IMR-90 (cell line): Measurements from ENCODE around the gene GIPC3. TPM values are rescaled to one million over a fixed set of nuclear protein-coding genes. Genes with fewer than 3 reads are reported as not detected.
"Not testable (repeated sequence)": the region's sequence is repeated elsewhere in the genome, so short reads cannot be mapped to it uniquely, and the experiment has no call there.

ENCODE experiments used
- ATAC-seq: fragments of 200-7000 bp; cut with Tn5 transposase; 2 replicates; pipeline ENCODE4 v1.9.1; 2020; ENCODE audit warnings: low read depth, mild to moderate bottlenecking, moderate library complexity
- BruUV-seq: library from RNA; stranded (reverse); fragments of 400-500 nt; replicated peaks from 2 replicates; lab custom pipeline; 2021; lab: Mats Ljungman, UMichigan
- CTCF ChIA-PET: fragments of 300-600 bp; formaldehyde crosslinking; extraction: SDS; loops from one replicate; lab custom pipeline; 2021; ENCODE audit warnings: antibody characterized with exemption; lab: Yijun Ruan, JAX
- POLR2A ChIA-PET: fragments of 300-600 bp; sonication (Branson Sonifier 250); formaldehyde crosslinking; loops from one replicate; lab custom pipeline; 2022; ENCODE audit warnings: antibody characterized with exemption; ENCODE audit not compliant: unreplicated experiment; lab: Charles Lee
- DNase-seq: peaks from one replicate; pipeline ENCODE4 v3.0.0; 2013
- H2AFZ ChIP-seq: replicated peaks from 2 replicates; pipeline ENCODE3; 2013; ENCODE audit warnings: low read length, mild to moderate bottlenecking; ENCODE audit not compliant: poor library complexity
- H2AK5ac ChIP-seq: 2 replicates; pipeline ENCODE4 v1.6.1; 2013; ENCODE audit warnings: low read depth, low read length, inconsistent platforms
- H2AK9ac ChIP-seq: replicated peaks from 2 replicates; pipeline ENCODE3; 2013; ENCODE audit warnings: mild to moderate bottlenecking, low read depth, low read length, moderate library complexity; ENCODE audit not compliant: poor library complexity
- H2BK120ac ChIP-seq: 2 replicates; pipeline ENCODE4 v1.6.1; 2013; ENCODE audit warnings: low read depth, low read length, inconsistent platforms
- H2BK15ac ChIP-seq: 3 replicates; pipeline ENCODE4 v1.6.1; 2013; ENCODE audit warnings: low read depth, low read length, inconsistent platforms
- H2BK20ac ChIP-seq: 2 replicates; pipeline ENCODE4 v1.6.1; 2013; ENCODE audit warnings: low read depth, mild to moderate bottlenecking, inconsistent platforms, low read length, moderate library complexity
- H2BK5ac ChIP-seq: 2 replicates; pipeline ENCODE4 v1.6.1; 2013; ENCODE audit warnings: mild to moderate bottlenecking, low read depth, low read length, inconsistent platforms; ENCODE audit not compliant: poor library complexity, severe bottlenecking
- H3K14ac ChIP-seq: replicated peaks from 2 replicates; pipeline ENCODE4 v1.6.1; 2013; ENCODE audit warnings: low read depth, low read length, inconsistent platforms
- H3K18ac ChIP-seq: 2 replicates; pipeline ENCODE4 v1.6.1; 2013; ENCODE audit warnings: low read depth, low read length, control low read depth
- H3K23ac ChIP-seq: 2 replicates; pipeline ENCODE4 v1.6.1; 2013; ENCODE audit warnings: low read depth, low read length, inconsistent platforms
- H3K27ac ChIP-seq: 2 replicates; pipeline ENCODE4 v1.5.1; 2013; ENCODE audit warnings: mild to moderate bottlenecking, control low read depth, low read length; ENCODE audit not compliant: insufficient read depth
- H3K27me3 ChIP-seq: 2 replicates; pipeline ENCODE4 v1.6.1; 2013; ENCODE audit warnings: low read length; ENCODE audit not compliant: control insufficient read depth, insufficient read depth
- H3K36me3 ChIP-seq: 2 replicates; pipeline ENCODE4 v1.6.1; 2013; ENCODE audit warnings: low read length, mixed read lengths; ENCODE audit not compliant: control insufficient read depth, insufficient read depth
- H3K4ac ChIP-seq: 2 replicates; pipeline ENCODE4 v1.6.1; 2013; ENCODE audit warnings: low read depth, low read length, inconsistent platforms
- H3K4me1 ChIP-seq: 2 replicates; pipeline ENCODE4 v1.6.1; 2013; ENCODE audit warnings: low read length, mixed read lengths; ENCODE audit not compliant: control insufficient read depth, insufficient read depth
- H3K4me2 ChIP-seq: 2 replicates; pipeline ENCODE4 v1.6.1; 2013; ENCODE audit warnings: low read depth, mild to moderate bottlenecking, control low read depth, low read length, moderate library complexity
- H3K4me3 ChIP-seq: 2 replicates; pipeline ENCODE4 v1.5.1; 2013; ENCODE audit warnings: low read depth, mild to moderate bottlenecking, control low read depth, low read length, moderate library complexity; ENCODE audit not compliant: insufficient read depth
- H3K56ac ChIP-seq: 2 replicates; pipeline ENCODE4 v1.6.1; 2013; ENCODE audit warnings: low read length, inconsistent platforms; ENCODE audit not compliant: insufficient read depth; ENCODE audit errors: extremely low read depth
- H3K79me1 ChIP-seq, 2 experiments: 2 replicates each; pipeline ENCODE4 v1.6.1; 2013; ENCODE audit warnings: low read length in 2 of 2, inconsistent platforms in 1 of 2, low read depth in 1 of 2
- H3K9ac ChIP-seq: 2 replicates; pipeline ENCODE4 v1.6.1; 2013; ENCODE audit warnings: low read depth, low read length, control low read depth
- H3K9me1 ChIP-seq: 2 replicates; pipeline ENCODE4 v1.6.1; 2013; ENCODE audit warnings: low read length, inconsistent platforms; ENCODE audit not compliant: insufficient read depth
- H3K9me3 ChIP-seq: 2 replicates; pipeline ENCODE4 v1.6.1; 2013; ENCODE audit warnings: low read length; ENCODE audit not compliant: control insufficient read depth, insufficient read depth
- H4K20me1 ChIP-seq: 2 replicates; pipeline ENCODE4 v1.6.1; 2013; ENCODE audit warnings: low read length, inconsistent platforms; ENCODE audit not compliant: insufficient read depth
- H4K5ac ChIP-seq: 2 replicates; pipeline ENCODE4 v1.6.1; 2013; ENCODE audit warnings: mild to moderate bottlenecking, low read depth, low read length, control low read depth
- H4K8ac ChIP-seq, 2 experiments: 2 replicates each; pipeline ENCODE4 v1.6.1; 2013; ENCODE audit warnings: low read depth in 2 of 2, low read length in 2 of 2, control low read depth in 1 of 2, inconsistent platforms in 1 of 2
- H4K91ac ChIP-seq: 2 replicates; pipeline ENCODE4 v1.6.1; 2013; ENCODE audit warnings: low read depth, low read length, inconsistent platforms; ENCODE audit not compliant: insufficient read depth
- POLR2A ChIP-seq: IDR thresholded peaks from 2 replicates; pipeline ENCODE4 v1.6.1; 2012; ENCODE audit warnings: mild to moderate bottlenecking, low read depth, low read length
- SMC3 ChIP-seq: fragments of 150-350 bp; IDR thresholded peaks from 2 replicates; pipeline ENCODE4 v1.6.1; 2016; ENCODE audit warnings: low read depth, mild to moderate bottlenecking, antibody characterized with exemption, low read length, moderate library complexity
- WGBS, 2 experiments: methylation state at CpG; one replicate each; pipeline versions ENCODE4 v1.1.5 to v1.1.7; 2013; ENCODE audit warnings: missing lambda C conversion rate in 2 of 2; ENCODE audit not compliant: insufficient read length in 1 of 2; ENCODE audit errors: extremely low coverage in 2 of 2; 5-methylcytosine and 5-hydroxymethylcytosine counted together
- dilution Hi-C: fragments of 300-500 bp; cut with HindIII; formaldehyde crosslinking; loops from one replicate; pipeline ENCODE4 v1.14.3; 2018; ENCODE audit warnings: low sequenced_read_pairs; ENCODE audit not compliant: unreplicated experiment
- in situ Hi-C: fragments of 300-500 bp; cut with MboI; formaldehyde crosslinking; loops from 3 replicates; pipeline ENCODE4 v1.14.3; 2019; ENCODE audit warnings: low sequenced_read_pairs, inconsistent platforms, mixed read lengths
- intact Hi-C: fragments of 100-400 bp; cut with micrococcal nuclease; formaldehyde crosslinking; loops from 2 replicates; pipeline ENCODE4 v1.10.0; 2022
- polyA plus RNA-seq, 3 experiments: library from polyadenylated mRNA; depleted of rRNA; stranded (reverse); fragments of >200 nt; gene quantifications; 2 replicates each; pipeline ENCODE4 v1.2.3, GENCODE V29; 2012; ENCODE audit warnings: low replicate concordance in 1 of 3
- total RNA-seq: library from RNA; depleted of rRNA; stranded (reverse); fragments of >200 nt; gene quantifications from 2 replicates; pipeline ENCODE4 v1.2.3, GENCODE V29; 2012
- TF ChIP-seq, protein P1 (sequence below): conservative IDR thresholded peaks from 2 replicates; pipeline ENCODE4 v1.5.1; 2012; ENCODE audit warnings: mild to moderate bottlenecking, low read depth, low read length, improper control_type of control experiment

The GIPC3 gene
- total and polyA plus RNA-seq, 2 of the 4 experiments (the other 2 are of a cell fraction), result under 0.01 to 0.36 TPM

- no peak for TF ChIP-seq SMC3
Measured at GRCh38 chr19:3563709-3564524, 21.4 kb upstream of the GIPC3 start (continued).

DNA sequence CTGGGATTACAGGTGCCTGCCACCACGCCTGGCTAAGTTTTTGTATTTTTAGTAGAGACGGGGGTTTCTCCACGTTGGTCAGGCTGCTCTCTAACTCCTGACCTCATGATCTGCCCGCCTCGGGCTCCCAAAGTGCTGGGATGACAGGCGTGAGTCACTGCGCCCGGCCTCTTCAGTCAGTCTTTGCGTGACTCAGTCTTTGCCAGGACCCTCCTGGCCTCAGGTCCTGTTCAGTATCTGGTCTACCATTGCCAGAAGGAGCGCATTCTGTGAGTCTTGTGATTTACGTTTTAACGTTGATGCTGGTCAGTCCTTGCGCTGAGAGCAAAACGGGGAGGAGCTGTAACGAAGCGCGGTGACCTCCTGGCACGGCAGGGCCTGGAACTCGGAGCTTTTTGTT lies 20.1 kb upstream of the GIPC3 start:
- no peak overlapping the region for H3K4me2 ChIP-seq
- no peak overlapping the region; the same call in 1 of the 2 replicates for H4K91ac ChIP-seq
- no peaks in the 10 kb centered on the region for H3K27me3 ChIP-seq
- no peak overlapping the region for H4K8ac ChIP-seq
- peak overlapping the region; percentile 16; the same call in 1 of the 2 replicates for H2AK5ac ChIP-seq
- dilution Hi-C loops, result no loop called here
- H2BK15ac ChIP-seq, result no peak overlapping the region
- no peak overlapping the region for H3K4ac ChIP-seq
- H4K5ac ChIP-seq, result no peak overlapping the region
- in situ Hi-C loops, result no loop called here
- H2BK20ac ChIP-seq, result no peak overlapping the region
- intact Hi-C loops, result no loop called here
- no peak overlapping the region for H3K18ac ChIP-seq
- no peak overlapping the region for H2BK120ac ChIP-seq
- ChIA-PET CTCF (interaction anchor here (0.6 kb wide), 1 partner anchor 605 kb away, joined by 4 read pairs; no protein-coding TSS in a partner anchor), POLR2A (no interaction called here)
- H2AFZ ChIP-seq, result no peak overlapping the region
- DNase-seq (peak; percentile 28), ATAC-seq (no peak)
- H2BK5ac ChIP-seq, result no peak overlapping the region
- H3K79me1 ChIP-seq, result no peaks in the 10 kb centered on the region
- BruUV-seq, result no TSS peak
- 0 out of 2 replicates have a peak, but pooled peaks cover 3% of the 10 kb centered on the region for H3K9me1 ChIP-seq
- no peak overlapping the region for H3K23ac ChIP-seq
- H4K20me1 ChIP-seq, result no peaks in the 10 kb centered on the region
- no peak overlapping the region for H3K9ac ChIP-seq
- H3K4me3 ChIP-seq, result no peak overlapping the region
- TF ChIP-seq, protein P1, sequence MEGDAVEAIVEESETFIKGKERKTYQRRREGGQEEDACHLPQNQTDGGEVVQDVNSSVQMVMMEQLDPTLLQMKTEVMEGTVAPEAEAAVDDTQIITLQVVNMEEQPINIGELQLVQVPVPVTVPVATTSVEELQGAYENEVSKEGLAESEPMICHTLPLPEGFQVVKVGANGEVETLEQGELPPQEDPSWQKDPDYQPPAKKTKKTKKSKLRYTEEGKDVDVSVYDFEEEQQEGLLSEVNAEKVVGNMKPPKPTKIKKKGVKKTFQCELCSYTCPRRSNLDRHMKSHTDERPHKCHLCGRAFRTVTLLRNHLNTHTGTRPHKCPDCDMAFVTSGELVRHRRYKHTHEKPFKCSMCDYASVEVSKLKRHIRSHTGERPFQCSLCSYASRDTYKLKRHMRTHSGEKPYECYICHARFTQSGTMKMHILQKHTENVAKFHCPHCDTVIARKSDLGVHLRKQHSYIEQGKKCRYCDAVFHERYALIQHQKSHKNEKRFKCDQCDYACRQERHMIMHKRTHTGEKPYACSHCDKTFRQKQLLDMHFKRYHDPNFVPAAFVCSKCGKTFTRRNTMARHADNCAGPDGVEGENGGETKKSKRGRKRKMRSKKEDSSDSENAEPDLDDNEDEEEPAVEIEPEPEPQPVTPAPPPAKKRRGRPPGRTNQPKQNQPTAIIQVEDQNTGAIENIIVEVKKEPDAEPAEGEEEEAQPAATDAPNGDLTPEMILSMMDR, result no peak
- no peak for TF ChIP-seq POLR2A
- no peak overlapping the region for H3K27ac ChIP-seq
- H3K4me1 ChIP-seq, result no peaks in the 10 kb centered on the region
- WGBS, 2 experiments, result 85% methylated on average over 16 of the region's 19 CpGs; no CpG with 5 or more reads in 1 of the 2 experiments
- peak overlapping the region; percentile 37 for H2AK9ac ChIP-seq
- no peaks in the 10 kb centered on the region for H3K9me3 ChIP-seq
- H3K56ac ChIP-seq, result no peak overlapping the region
- H3K14ac ChIP-seq, result no peak overlapping the region
- no peaks in the 10 kb centered on the region for H3K36me3 ChIP-seq

DNA sequence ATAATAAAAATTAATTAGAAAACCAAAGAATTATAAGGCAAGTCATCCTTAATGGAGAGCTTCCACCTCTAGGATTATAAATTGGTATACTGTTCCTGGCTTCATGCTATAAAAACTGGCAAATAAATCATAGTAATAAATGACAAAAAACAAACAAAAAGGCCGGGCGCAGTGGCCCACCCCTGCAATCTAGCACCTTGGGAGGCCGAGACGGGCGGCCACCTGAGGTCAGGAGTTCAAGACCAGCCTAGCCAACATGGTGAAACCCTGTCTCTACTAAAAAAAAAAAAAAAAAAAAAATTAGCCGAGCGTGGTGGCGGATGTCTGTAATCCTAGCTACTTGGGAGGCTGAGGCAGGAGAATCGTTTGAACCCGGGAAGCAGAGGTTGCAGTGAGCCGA lies 15.2 kb upstream of the GIPC3 start:
- H3K4me3 ChIP-seq, POLR2A ChIA-PET, intact Hi-C loops, H3K4me1 ChIP-seq, H3K9me3 ChIP-seq, H4K91ac ChIP-seq, BruUV-seq, H3K23ac ChIP-seq, DNase-seq, dilution Hi-C loops, H3K18ac ChIP-seq, H3K36me3 ChIP-seq, H4K5ac ChIP-seq, H3K14ac ChIP-seq, H2BK20ac ChIP-seq, H2BK15ac ChIP-seq, H3K4ac ChIP-seq, in situ Hi-C loops, H3K9me1 ChIP-seq, H2BK5ac ChIP-seq, ATAC-seq, H3K56ac ChIP-seq, H2BK120ac ChIP-seq, H2AK5ac ChIP-seq, H4K8ac ChIP-seq, H3K27me3 ChIP-seq, H2AK9ac ChIP-seq, H3K9ac ChIP-seq, H2AFZ ChIP-seq, H3K27ac ChIP-seq, H3K4me2 ChIP-seq: not testable (repeated sequence)
- Histone ChIP-seq H4K20me1 (peaks cover 10% of the 10 kb centered on the region; the same call in 1 of the 2 replicates), H3K79me1 (peaks cover 7 to 22% of the 10 kb centered on the region in 2 experiments; a peak in 3 of 4 replicates)
- CTCF ChIA-PET, result interaction anchor here (0.6 to 1.1 kb wide), 3 partner anchors 25 to 683 kb away, joined by 3 to 5 read pairs (median 3); no protein-coding TSS in a partner anchor
- no CpG with 5 or more reads among the region's 11 CpGs for WGBS, 2 experiments
